GM12891 (cell line): ENCODE results near the gene CYFIP1.

Experiments
- PAX5 ChIP-seq: IDR thresholded peaks from 2 replicates; pipeline ENCODE4 v1.6.1; 2011; ENCODE audit warnings: low read length, moderate library complexity, mild to moderate bottlenecking; ENCODE audit not compliant: insufficient read depth, severe bottlenecking
- POLR2A ChIP-seq: IDR thresholded peaks from 2 replicates; pipeline ENCODE4 v1.6.1; 2011; ENCODE audit warnings: low read depth, low read length, control low read depth
- POLR2AphosphoS5 ChIP-seq: IDR thresholded peaks from 2 replicates; pipeline ENCODE4 v1.6.1; 2011; ENCODE audit warnings: low read depth, low read length, control low read depth
- POU2F2 ChIP-seq: IDR thresholded peaks from 2 replicates; pipeline ENCODE4 v1.6.1; 2011; ENCODE audit warnings: low read depth, mild to moderate bottlenecking, control low read depth, low read length, moderate library complexity
- TAF1 ChIP-seq: IDR thresholded peaks from 2 replicates; pipeline ENCODE4 v1.6.1; 2011; ENCODE audit warnings: low read depth, low read length, control low read depth

DNA sequence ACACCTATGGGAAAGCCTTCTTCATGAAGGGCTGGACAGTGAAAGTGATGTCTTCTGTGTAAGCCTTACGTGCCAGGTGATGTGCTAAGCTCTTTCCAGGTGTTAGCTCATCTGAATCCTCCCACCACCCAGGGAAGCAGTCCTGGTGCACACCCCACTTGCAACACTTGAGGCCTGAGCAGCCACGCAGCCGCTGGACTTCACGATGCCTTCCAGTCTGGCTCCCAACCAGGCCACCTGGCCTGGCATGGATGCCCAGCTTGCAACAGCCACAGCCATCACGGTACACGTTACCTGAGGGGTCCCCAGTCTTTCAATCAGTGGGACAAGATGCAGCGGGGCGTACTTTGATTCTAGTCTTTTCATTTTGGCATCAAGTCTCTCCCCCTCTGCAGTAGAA is 105.9 kb downstream of the CYFIP1 start:
- TF ChIP-seq POLR2A (no peak), TAF1 (no peak), POLR2AphosphoS5 (no peak), POU2F2 (no peak), PAX5 (no peak)
